HCT116 (cell line): ENCODE results near the gene RNGTT.

Experiments
- CTCF ChIP-seq, 3 experiments: fragments of 200-600 bp in 1 of 3; sonication (generic) in 1 of 3; IDR thresholded peaks in 2 of 3; conservative IDR thresholded peaks in 1 of 3; 2 replicates each; pipeline ENCODE4 v1.5.1; 2012 to 2017; ENCODE audit warnings: low read depth in 2 of 3, low read length in 2 of 3, antibody characterized with exemption in 1 of 3, borderline replicate concordance in 1 of 3, control low read depth in 1 of 3, mild to moderate bottlenecking in 1 of 3, mixed read lengths in 1 of 3, mixed run types in 1 of 3, moderate library complexity in 1 of 3; ENCODE audit not compliant: insufficient read depth in 1 of 3
- EZH2phosphoT487 ChIP-seq: fragments of 200-600 bp; IDR thresholded peaks from 2 replicates; pipeline ENCODE4 v1.6.1; 2018; ENCODE audit warnings: antibody characterized with exemption, borderline replicate concordance
- MAX ChIP-seq: IDR thresholded peaks from 2 replicates; pipeline ENCODE4 v1.6.1; 2012
- POLR2A ChIP-seq: IDR thresholded peaks from 2 replicates; pipeline ENCODE4 v1.7.0; 2011; ENCODE audit warnings: borderline replicate concordance; ENCODE audit not compliant: insufficient read depth, insufficient read length; ENCODE audit errors: extremely low read depth
- SRF ChIP-seq: IDR thresholded peaks from 2 replicates; pipeline ENCODE4 v1.6.1; 2012; ENCODE audit warnings: low read depth
- ZFX ChIP-seq: fragments of 450-650 bp; IDR thresholded peaks from 2 replicates; pipeline ENCODE4 v1.6.1; 2017
- ZNF274 ChIP-seq: fragments of 200-500 bp; sonication (Bioruptor generic); IDR thresholded peaks from 2 replicates; pipeline ENCODE4 v1.6.1; 2014; ENCODE audit warnings: mild to moderate bottlenecking, low read depth, low read length, inconsistent platforms

- TF ChIP-seq EZH2phosphoT487 (no peak), POLR2A (no peak), CTCF (IDR thresholded peaks at IDR 0.05 in 2 of 3, conservative IDR thresholded peaks at IDR 0.05 in 1 of 3; ENCODE audit: borderline replicate concordance in 1 of 3, insufficient read depth in 1 of 3, low read depth in 2 of 3, low read length in 2 of 3) (peak in 2 of 3 experiments; percentile 26 to 30; a peak in 1 of 6 replicates), ZFX (no peak), SRF (no peak), MAX (no peak), ZNF274 (no peak)
Observed at GRCh38 chr6:88629838-88630494, 333.5 kb downstream of the RNGTT start.
